Measurements from ENCODE around the gene PSMD5. TPM values are rescaled to one million over a fixed set of nuclear protein-coding genes. Genes with fewer than 3 reads are reported as not detected.

The PSMD5 gene
- total RNA-seq, 1 donor from 2014 or later, result 56.1 TPM

GRCh38 chr9:120873512-120873911 is 30.8 kb upstream of the PSMD5 start:
- no peaks in the 10 kb centered on the region for H3K9me3 Mint-ChIP-seq
- H3K27me3 Mint-ChIP-seq (ENCODE audit: low read depth), result peaks cover 9% of the 10 kb centered on the region
- TF ChIP-seq CTCF (IDR thresholded peaks at IDR 0.05; ENCODE audit: unreplicated experiment), result no peak
- H3K27ac Mint-ChIP-seq, result no peak overlapping the region
- no peak overlapping the region for H3K4me3 Mint-ChIP-seq
- peaks cover 3% of the 10 kb centered on the region for H3K36me3 Mint-ChIP-seq
- peaks cover 20% of the 10 kb centered on the region for H3K4me1 Mint-ChIP-seq
- DNase-seq (ENCODE audit: low spot score in 2 of 2, unreplicated experiment in 2 of 2), result no peak

GRCh38 chr9:120872791-120873502 is 30.2 kb upstream of the PSMD5 start:
- no peak overlapping the region for H3K4me3 Mint-ChIP-seq

GRCh38 chr9:120870206-120870605 is 27.5 kb upstream of the PSMD5 start:
- Mint-ChIP-seq H3K27ac (no peak overlapping the region), H3K36me3 (peaks cover 3% of the 10 kb centered on the region), H3K9me3 (no peaks in the 10 kb centered on the region)

More at GRCh38 chr9:120872791-120873502, 30.2 kb upstream of the PSMD5 start:
- TF ChIP-seq CTCF (IDR thresholded peaks at IDR 0.05; ENCODE audit: unreplicated experiment), result no peak
- DNase-seq (ENCODE audit: low spot score in 2 of 2, unreplicated experiment in 2 of 2), result no peak
- Mint-ChIP-seq H3K36me3 (peaks cover 3% of the 10 kb centered on the region), H3K9me3 (no peaks in the 10 kb centered on the region), H3K4me1 (peaks cover 19% of the 10 kb centered on the region), H3K27ac (no peak overlapping the region), H3K27me3 (ENCODE audit: low read depth) (peaks cover 5% of the 10 kb centered on the region)

DNA sequence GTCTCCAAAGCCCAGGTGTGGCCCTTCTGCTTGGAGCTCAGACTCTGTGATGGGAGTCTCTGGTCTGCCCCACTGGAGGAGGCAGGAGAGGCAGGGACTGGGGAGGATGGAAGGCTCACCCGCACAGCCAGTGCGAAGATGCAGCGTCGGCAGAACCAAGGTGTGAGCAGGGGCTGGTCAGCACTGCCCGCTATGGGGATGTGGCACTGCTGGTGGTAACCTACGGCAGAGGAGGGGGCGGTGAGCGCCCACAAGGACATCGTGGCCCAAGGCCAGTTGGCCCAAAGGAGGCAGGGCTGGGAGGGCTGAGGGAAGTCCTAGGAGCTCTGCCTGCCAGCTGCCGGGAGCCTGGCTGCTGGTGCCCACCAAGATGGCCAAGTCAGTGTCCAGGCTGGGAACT is 27.0 kb upstream of the PSMD5 start:
- TF ChIP-seq CTCF (IDR thresholded peaks at IDR 0.05; ENCODE audit: unreplicated experiment), result no peak
- peaks cover 3% of the 10 kb centered on the region for H3K36me3 Mint-ChIP-seq
- H3K27ac Mint-ChIP-seq, result no peak overlapping the region
- H3K4me1 Mint-ChIP-seq, result peaks cover 11% of the 10 kb centered on the region
- no peaks in the 10 kb centered on the region for H3K9me3 Mint-ChIP-seq
- H3K27me3 Mint-ChIP-seq (ENCODE audit: low read depth), result no peaks in the 10 kb centered on the region
- no peak for DNase-seq (ENCODE audit: low spot score in 2 of 2, unreplicated experiment in 2 of 2)
- no peak overlapping the region for H3K4me3 Mint-ChIP-seq

More at GRCh38 chr9:120870206-120870605, 27.5 kb upstream of the PSMD5 start:
- Mint-ChIP-seq H3K4me3 (no peak overlapping the region), H3K4me1 (peaks cover 11% of the 10 kb centered on the region), H3K27me3 (ENCODE audit: low read depth) (no peaks in the 10 kb centered on the region)
- TF ChIP-seq CTCF (IDR thresholded peaks at IDR 0.05; ENCODE audit: unreplicated experiment), result no peak
- DNase-seq (ENCODE audit: low spot score in 2 of 2, unreplicated experiment in 2 of 2), result no peak

- H3K36me3 Mint-ChIP-seq, result peaks cover 1% of the 10 kb centered on the region
- H3K4me3 Mint-ChIP-seq, result peak overlapping the region; percentile 85
- DNase-seq (ENCODE audit: low spot score in 2 of 2, unreplicated experiment in 2 of 2), result no peak
- peak overlapping the region; percentile 89 for H3K27ac Mint-ChIP-seq
- no peak for TF ChIP-seq CTCF (IDR thresholded peaks at IDR 0.05; ENCODE audit: unreplicated experiment)
- H3K27me3 Mint-ChIP-seq (ENCODE audit: low read depth), result no peaks in the 10 kb centered on the region
- no peaks in the 10 kb centered on the region for H3K9me3 Mint-ChIP-seq
- H3K4me1 Mint-ChIP-seq, result peaks cover 11% of the 10 kb centered on the region
Observed at GRCh38 chr9:120869360-120869687, 26.6 kb upstream of the PSMD5 start.

Measured in mesothelial cell of epicardium (in vitro differentiated cells).